WERI-Rb-1 (cell line): ENCODE measurements around the gene SRBD1.

Source experiments
- DNase-seq: peaks from one replicate; pipeline ENCODE4 v3.0.0-alpha.2; 2020
- H3K27ac ChIP-seq: fragments of 250-450 bp; sonication (Bioruptor Pico); 2 replicates; pipeline ENCODE4 v1.5.1; 2020; ENCODE audit warnings: mild to moderate bottlenecking, moderate library complexity
- H3K27me3 ChIP-seq: fragments of 250-450 bp; sonication (Bioruptor Pico); 2 replicates; pipeline ENCODE4 v1.5.1; 2021; ENCODE audit warnings: mild to moderate bottlenecking, low read depth, moderate library complexity; ENCODE audit not compliant: insufficient read depth, severe bottlenecking
- H3K36me3 ChIP-seq: fragments of 250-450 bp; sonication (Bioruptor Pico); 2 replicates; pipeline ENCODE4 v1.5.1; 2020; ENCODE audit warnings: mild to moderate bottlenecking, moderate library complexity
- H3K4me3 ChIP-seq: 2 replicates; pipeline ENCODE4 v1.5.1; 2011; ENCODE audit warnings: low read depth, mild to moderate bottlenecking, control low read depth, low read length
- H3K9me3 ChIP-seq: fragments of 250-450 bp; sonication (Bioruptor Pico); 2 replicates; pipeline ENCODE4 v1.5.1; 2021; ENCODE audit warnings: mild to moderate bottlenecking, moderate library complexity; ENCODE audit not compliant: severe bottlenecking
- CTCF ChIP-seq: IDR thresholded peaks from 2 replicates; pipeline ENCODE4 v1.5.1; 2011; ENCODE audit warnings: low read depth, mild to moderate bottlenecking, control low read depth, inconsistent platforms, low read length

Gene SRBD1

GRCh38 chr2:45650851-45651414 is 39.9 kb upstream of the SRBD1 start:
- peak; percentile 32 for TF ChIP-seq CTCF
- H3K9me3 ChIP-seq: no peaks in the 10 kb centered on the region
- no peak overlapping the region for H3K27ac ChIP-seq
- DNase-seq: peak; percentile 86
- peaks cover 14% of the 10 kb centered on the region for H3K27me3 ChIP-seq
- peak overlapping the region; percentile 54 for H3K4me3 ChIP-seq
- H3K36me3 ChIP-seq: no peaks in the 10 kb centered on the region

GRCh38 chr2:45649858-45650811 is 39.1 kb upstream of the SRBD1 start:
- Histone ChIP-seq H3K36me3 (no peaks in the 10 kb centered on the region), H3K27ac (no peak overlapping the region), H3K9me3 (no peaks in the 10 kb centered on the region), H3K27me3 (peaks cover 14% of the 10 kb centered on the region), H3K4me3 (peak overlapping the region; percentile 54)
- DNase-seq: peak; percentile 77
- no peak for TF ChIP-seq CTCF

DNA sequence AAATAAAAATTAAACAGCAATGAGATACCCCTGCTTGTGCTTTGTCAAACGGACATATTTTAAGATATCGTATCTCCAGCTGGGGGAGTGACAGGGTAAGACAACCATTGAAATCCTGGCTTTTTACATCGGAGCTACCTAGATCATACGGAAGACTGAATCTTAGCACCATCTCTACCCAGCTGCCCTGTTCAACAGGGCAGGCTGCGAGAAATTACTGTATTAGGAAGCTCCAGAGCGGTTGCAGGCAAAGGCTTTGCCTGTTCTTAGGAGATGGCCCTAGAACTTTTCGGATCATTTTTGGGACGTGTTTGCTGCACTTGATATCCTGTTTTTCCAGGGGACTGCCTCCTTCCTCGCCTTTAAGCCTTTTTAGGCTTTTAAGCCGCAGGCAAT is 38.4 kb upstream of the SRBD1 start:
- no peak for TF ChIP-seq CTCF
- no peak for DNase-seq
- Histone ChIP-seq H3K36me3 (no peaks in the 10 kb centered on the region), H3K4me3 (peak overlapping the region; percentile 54), H3K27me3 (peaks cover 14% of the 10 kb centered on the region), H3K9me3 (no peaks in the 10 kb centered on the region), H3K27ac (no peak overlapping the region)

DNA sequence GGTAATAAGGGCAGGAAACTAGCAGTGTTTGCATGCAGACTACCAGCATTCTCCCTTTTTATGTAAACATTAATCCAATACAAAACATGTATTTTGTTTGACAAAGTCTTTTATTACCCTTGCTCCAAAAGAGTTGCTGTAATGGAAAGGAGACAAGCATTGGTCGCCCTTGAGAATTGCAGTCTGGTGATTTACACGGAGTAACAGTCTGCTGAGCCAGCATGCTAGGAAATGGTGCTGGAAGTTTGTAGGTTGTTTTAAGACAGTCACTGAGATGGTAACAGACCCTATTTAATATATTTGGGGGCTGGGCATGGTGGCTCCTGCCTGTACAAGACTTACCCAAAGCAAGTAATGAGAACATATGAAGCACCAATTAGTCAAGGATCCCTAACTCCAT is 37.6 kb upstream of the SRBD1 start:
- Histone ChIP-seq H3K36me3 (no peaks in the 10 kb centered on the region), H3K9me3 (no peaks in the 10 kb centered on the region), H3K27me3 (peaks cover 21% of the 10 kb centered on the region), H3K4me3 (no peak overlapping the region), H3K27ac (no peak overlapping the region)
- no peak for DNase-seq
- TF ChIP-seq CTCF: no peak

DNA sequence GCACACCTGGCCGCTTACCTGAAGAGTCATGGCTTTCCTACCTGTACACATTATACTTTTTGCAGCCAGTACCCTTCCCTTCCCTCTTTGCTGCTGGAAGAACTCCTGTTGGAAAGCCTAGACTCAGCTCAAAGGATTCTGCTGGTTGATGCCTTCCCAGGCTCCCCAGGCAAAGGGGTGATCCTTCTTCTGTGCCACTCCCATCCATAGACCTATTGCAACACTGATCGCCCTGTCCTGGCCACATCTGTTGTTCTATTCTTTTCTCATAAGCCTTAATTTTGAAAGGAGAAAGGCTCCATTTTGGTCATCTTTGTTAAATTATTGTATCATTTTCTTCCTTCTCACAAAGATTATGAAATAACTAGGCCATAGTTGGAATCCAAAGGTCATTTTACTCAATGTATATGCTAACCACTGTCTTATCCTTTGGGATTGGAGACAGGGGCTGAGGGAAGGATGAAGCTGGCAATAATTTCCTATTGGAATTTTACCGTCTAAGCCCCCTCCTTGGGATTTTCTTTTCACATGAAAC is 37.0 kb upstream of the SRBD1 start:
- Histone ChIP-seq H3K9me3 (no peaks in the 10 kb centered on the region), H3K27me3 (peaks cover 25% of the 10 kb centered on the region), H3K4me3 (no peak overlapping the region), H3K27ac (no peak overlapping the region), H3K36me3 (no peaks in the 10 kb centered on the region)
- no peak for DNase-seq
- no peak for TF ChIP-seq CTCF
